Neuronal stem cell (in vitro differentiated cells): ENCODE measurements around the gene CCDC27.

ENCODE experiments used
- DNase-seq: peaks from one replicate; pipeline ENCODE4 v3.0.0-alpha.2; 2013; ENCODE audit warnings: low spot score
- H2AFZ ChIP-seq: one replicate; pipeline ENCODE4 v1.6.1; 2013; ENCODE audit warnings: mild to moderate bottlenecking, low read length, inconsistent platforms
- H2AK5ac ChIP-seq: 2 replicates; pipeline ENCODE4 v1.6.1; 2013; ENCODE audit warnings: low read depth, mild to moderate bottlenecking, inconsistent platforms, low read length, moderate library complexity, mixed read lengths
- H2BK120ac ChIP-seq: 2 replicates; pipeline ENCODE4 v1.6.1; 2013; ENCODE audit warnings: low read depth, mild to moderate bottlenecking, inconsistent platforms, low read length, moderate library complexity, mixed read lengths
- H2BK12ac ChIP-seq: one replicate; pipeline ENCODE4 v1.6.1; 2013; ENCODE audit warnings: low read length, inconsistent platforms
- H2BK15ac ChIP-seq: 2 replicates; pipeline ENCODE4 v1.6.1; 2013; ENCODE audit warnings: mild to moderate bottlenecking, low read length, inconsistent platforms, mixed read lengths
- H2BK5ac ChIP-seq: one replicate; pipeline ENCODE4 v1.6.1; 2013; ENCODE audit warnings: inconsistent platforms, mild to moderate bottlenecking, low read length, moderate library complexity
- H3K14ac ChIP-seq: one replicate; pipeline ENCODE4 v1.6.1; 2013; ENCODE audit warnings: low read length, inconsistent platforms
- H3K18ac ChIP-seq: 2 replicates; pipeline ENCODE4 v1.6.1; 2013; ENCODE audit warnings: low read length, inconsistent platforms
- H3K23ac ChIP-seq: 2 replicates; pipeline ENCODE4 v1.6.1; 2013; ENCODE audit warnings: low read depth, mild to moderate bottlenecking, mixed read lengths, low read length, inconsistent platforms; ENCODE audit not compliant: poor library complexity
- H3K27ac ChIP-seq: replicated peaks from 3 replicates; pipeline ENCODE4 v1.5.1; 2013; ENCODE audit warnings: low read length, inconsistent platforms
- H3K27me3 ChIP-seq, 3 experiments: 2 replicates each; pipeline ENCODE4 v1.6.1; 2013; ENCODE audit warnings: low read length in 3 of 3, mild to moderate bottlenecking in 2 of 3, inconsistent platforms in 1 of 3, low read depth in 1 of 3, mixed read lengths in 1 of 3, moderate library complexity in 1 of 3; ENCODE audit not compliant: control insufficient read depth in 3 of 3, insufficient read depth in 3 of 3
- H3K36me3 ChIP-seq, 2 donors: replicated peaks in 1 of 2; 2 replicates each; pipeline ENCODE4 v1.6.1; 2013; ENCODE audit warnings: low read length in 2 of 2; ENCODE audit not compliant: control insufficient read depth in 2 of 2, insufficient read depth in 2 of 2
- H3K4ac ChIP-seq: 2 replicates; pipeline ENCODE4 v1.6.1; 2013; ENCODE audit warnings: inconsistent platforms, mild to moderate bottlenecking, low read length, moderate library complexity
- H3K4me1 ChIP-seq, 2 donors: 1 replicate in 1 of 2; 2 replicates in 1 of 2; pipeline ENCODE4 v1.6.1; 2013; ENCODE audit warnings: low read length in 2 of 2, low read depth in 1 of 2; ENCODE audit not compliant: control insufficient read depth in 2 of 2, insufficient read depth in 1 of 2
- H3K4me2 ChIP-seq: one replicate; pipeline ENCODE4 v1.6.1; 2013; ENCODE audit warnings: mild to moderate bottlenecking, low read length, inconsistent platforms; ENCODE audit not compliant: insufficient read depth, poor library complexity, severe bottlenecking
- H3K4me3 ChIP-seq, 2 donors: 2 replicates each; pipeline ENCODE4 v1.5.1; 2013; ENCODE audit warnings: low read length in 2 of 2, mild to moderate bottlenecking in 2 of 2, inconsistent platforms in 1 of 2, moderate library complexity in 1 of 2
- H3K79me1 ChIP-seq: one replicate; pipeline ENCODE4 v1.6.1; 2013; ENCODE audit warnings: low read depth, mild to moderate bottlenecking, inconsistent platforms, low read length, moderate library complexity
- H3K9ac ChIP-seq: one replicate; pipeline ENCODE4 v1.6.1; 2013; ENCODE audit warnings: mild to moderate bottlenecking, low read depth, low read length, inconsistent platforms; ENCODE audit not compliant: poor library complexity
- H3K9me3 ChIP-seq, 2 donors: replicated peaks in 1 of 2; 2 replicates each; pipeline versions ENCODE3 to v1.6.1; 2013; ENCODE audit warnings: low read length in 2 of 2, mild to moderate bottlenecking in 2 of 2, inconsistent platforms in 1 of 2, low read depth in 1 of 2, mixed read lengths in 1 of 2, moderate library complexity in 1 of 2; ENCODE audit not compliant: control insufficient read depth in 2 of 2, insufficient read depth in 1 of 2
- H4K8ac ChIP-seq: one replicate; pipeline ENCODE4 v1.6.1; 2013; ENCODE audit warnings: low read depth, mild to moderate bottlenecking, inconsistent platforms, low read length, moderate library complexity
- H4K91ac ChIP-seq: one replicate; pipeline ENCODE4 v1.6.1; 2013; ENCODE audit warnings: low read length, low read depth, mild to moderate bottlenecking, inconsistent platforms; ENCODE audit not compliant: poor library complexity
- WGBS, 2 donors: extraction: QIAGEN DNeasy Blood & Tissue Kit; methylation state at CpG; one replicate each; pipeline ENCODE4 v1.1.7; 2013; ENCODE audit warnings: missing lambda C conversion rate in 2 of 2, mixed read lengths in 1 of 2; ENCODE audit not compliant: insufficient read length in 2 of 2, insufficient replicate concordance in 1 of 2; ENCODE audit errors: extremely low coverage in 2 of 2; 5-methylcytosine and 5-hydroxymethylcytosine counted together

CCDC27 gene

GRCh38 chr1:3716351-3716750 lies 35.9 kb upstream of the CCDC27 start:
- no CpG with 5 or more reads among the region's 6 CpGs for WGBS, 2 donors
- no peak overlapping the region for H3K4me2 ChIP-seq
- no peak for DNase-seq
- H2BK15ac ChIP-seq: no peak overlapping the region
- no peak overlapping the region for H2BK5ac ChIP-seq
- H3K27me3 ChIP-seq: peaks cover 0 to 55% (median 2%) of the 10 kb centered on the region in 3 experiments
- H2BK12ac ChIP-seq: no peak overlapping the region
- H2AK5ac ChIP-seq: no peak overlapping the region
- H3K14ac ChIP-seq: no peak overlapping the region
- no peak overlapping the region for H4K91ac ChIP-seq
- H3K4ac ChIP-seq: no peak overlapping the region
- no peaks in the 10 kb centered on the region for H3K36me3 ChIP-seq
- H3K27ac ChIP-seq: no peak overlapping the region
- no peaks in the 10 kb centered on the region for H3K9me3 ChIP-seq
- no peak overlapping the region for H2BK120ac ChIP-seq
- H3K4me3 ChIP-seq: no peak overlapping the region
- peak overlapping the region; percentile 23 for H3K23ac ChIP-seq
- no peak overlapping the region for H4K8ac ChIP-seq
- H3K18ac ChIP-seq: no peak overlapping the region
- peaks cover 3% of the 10 kb centered on the region for H3K79me1 ChIP-seq
- H2AFZ ChIP-seq: no peak overlapping the region
- H3K9ac ChIP-seq: no peak overlapping the region
- H3K4me1 ChIP-seq: peaks cover 11 to 19% of the 10 kb centered on the region in 2 donors

DNA sequence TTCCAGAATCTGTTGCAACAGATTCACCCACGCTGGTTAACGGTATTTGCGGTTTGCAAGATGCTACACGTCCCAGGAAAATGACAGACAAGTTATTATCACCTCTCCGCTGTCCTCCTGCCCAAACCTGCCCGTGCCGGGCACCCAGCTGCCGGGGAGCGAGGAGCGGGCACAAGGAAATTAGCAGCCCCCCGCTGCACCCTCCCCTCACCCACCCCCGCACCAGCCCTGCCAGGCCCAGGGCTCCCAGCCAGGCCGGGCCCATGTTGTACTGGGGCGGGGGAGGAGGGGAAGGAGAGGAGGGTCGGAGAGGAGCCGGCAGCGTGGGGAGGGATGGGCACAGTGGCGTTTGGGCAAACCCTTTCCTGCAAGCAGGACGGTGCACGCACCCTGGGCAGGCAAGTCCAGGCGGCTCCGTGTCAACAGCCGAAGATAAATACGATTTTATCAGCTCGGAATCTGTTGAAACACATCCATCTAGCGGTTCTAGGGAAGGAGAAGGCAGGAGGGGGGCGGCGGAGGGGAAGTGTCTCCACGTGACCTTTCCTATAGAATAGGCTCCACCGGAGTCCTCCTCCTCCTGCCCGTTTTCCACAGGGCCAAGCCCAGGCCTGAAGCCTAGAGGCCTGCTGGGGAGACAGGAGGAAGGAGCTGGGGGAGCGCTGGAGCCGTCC lies 35.1 kb upstream of the CCDC27 start:
- Histone ChIP-seq H2BK15ac (no peak overlapping the region), H3K4me2 (no peak overlapping the region), H3K79me1 (peaks cover 3% of the 10 kb centered on the region), H2AK5ac (no peak overlapping the region), H2BK5ac (no peak overlapping the region), H3K9ac (no peak overlapping the region), H3K14ac (no peak overlapping the region), H2AFZ (peak overlapping the region; percentile 80), H4K91ac (no peak overlapping the region), H3K4me1 (peaks cover 11 to 19% of the 10 kb centered on the region in 2 donors), H3K4me3 (no peak overlapping the region), H3K23ac (peak overlapping the region; percentile 55), H3K9me3 (no peaks in the 10 kb centered on the region), H4K8ac (no peak overlapping the region), H3K36me3 (no peaks in the 10 kb centered on the region), H3K18ac (peak overlapping the region; percentile 38), H2BK12ac (no peak overlapping the region), H3K4ac (no peak overlapping the region), H3K27me3 (peaks cover 0 to 46% (median 2%) of the 10 kb centered on the region in 3 experiments), H3K27ac (no peak overlapping the region), H2BK120ac (no peak overlapping the region)
- WGBS, 2 donors: no CpG with 5 or more reads among the region's 33 CpGs
- DNase-seq: no peak

- Histone ChIP-seq H3K14ac (no peak overlapping the region), H3K18ac (peak overlapping the region; percentile 38), H2BK120ac (no peak overlapping the region), H3K36me3 (no peaks in the 10 kb centered on the region), H3K9me3 (no peaks in the 10 kb centered on the region), H3K4ac (no peak overlapping the region), H4K91ac (no peak overlapping the region), H3K4me1 (peaks cover 11 to 19% of the 10 kb centered on the region in 2 donors), H3K9ac (peak overlapping the region; percentile 81), H2BK15ac (peak overlapping the region; percentile 26), H3K4me3 (no peak overlapping the region), H3K27ac (no peak overlapping the region), H3K27me3 (peaks cover 0 to 40% (median 2%) of the 10 kb centered on the region in 3 experiments), H3K79me1 (peaks cover 2% of the 10 kb centered on the region), H2AFZ (peak overlapping the region; percentile 80), H2AK5ac (peak overlapping the region; percentile 63), H4K8ac (no peak overlapping the region), H3K23ac (peak overlapping the region; percentile 55), H2BK5ac (no peak overlapping the region), H3K4me2 (peak overlapping the region; percentile 73), H2BK12ac (peak overlapping the region; percentile 30)
- DNase-seq: peak; percentile 68
- no CpG with 5 or more reads among the region's 40 CpGs for WGBS, 2 donors
Observed at GRCh38 chr1:3717715-3718601, 34.3 kb upstream of the CCDC27 start.

DNA sequence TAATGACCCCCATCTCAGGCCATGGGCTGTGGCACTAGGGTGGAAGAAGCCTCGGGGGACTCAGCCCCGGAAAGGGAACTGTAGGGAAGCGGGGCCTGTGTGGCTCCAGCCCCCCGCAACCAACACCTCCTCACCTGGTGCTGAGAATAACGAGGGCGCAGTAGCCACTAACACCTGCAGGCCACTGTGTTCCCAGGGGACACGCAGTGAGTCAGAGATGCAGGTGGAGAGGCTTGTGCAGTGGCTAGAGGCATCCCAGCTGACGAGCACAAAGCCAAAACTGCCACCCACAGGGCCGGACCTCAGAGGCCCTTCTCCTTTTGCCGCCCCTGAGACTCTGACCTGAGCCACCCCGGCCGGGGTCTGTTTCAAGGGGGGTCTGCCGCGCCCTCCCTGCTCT lies 33.5 kb upstream of the CCDC27 start:
- no peak overlapping the region for H2AFZ ChIP-seq
- H4K91ac ChIP-seq: no peak overlapping the region
- H3K9ac ChIP-seq: no peak overlapping the region
- no peaks in the 10 kb centered on the region for H3K9me3 ChIP-seq
- no peak overlapping the region for H3K4ac ChIP-seq
- no peak overlapping the region for H2BK15ac ChIP-seq
- peak overlapping the region; percentile 43 for H3K23ac ChIP-seq
- H2AK5ac ChIP-seq: peak overlapping the region; percentile 63
- H2BK12ac ChIP-seq: no peak overlapping the region
- peak overlapping the region; percentile 17 for H3K18ac ChIP-seq
- H3K36me3 ChIP-seq: no peaks in the 10 kb centered on the region
- H2BK5ac ChIP-seq: peak overlapping the region; percentile 66
- no peak overlapping the region for H3K27ac ChIP-seq
- H3K4me2 ChIP-seq: no peak overlapping the region
- H3K27me3 ChIP-seq: peaks cover 0 to 32% (median 2%) of the 10 kb centered on the region in 3 experiments
- DNase-seq: no peak
- H4K8ac ChIP-seq: no peak overlapping the region
- peak overlapping the region; percentile 47 for H2BK120ac ChIP-seq
- WGBS, 2 donors: no CpG with 5 or more reads among the region's 14 CpGs
- peak overlapping the region; percentile 6 for H3K14ac ChIP-seq
- peaks cover 11 to 19% of the 10 kb centered on the region in 2 donors for H3K4me1 ChIP-seq
- H3K79me1 ChIP-seq: peaks cover 2% of the 10 kb centered on the region
- H3K4me3 ChIP-seq: no peak overlapping the region
